CD4-positive, alpha-beta T cell treated with Interleukin-17A for 1 hour (primary cell): ENCODE results near the gene GABRA5.
"Not testable (repeated sequence)": the region's sequence is repeated elsewhere in the genome, so short reads cannot be mapped to it uniquely, and the experiment has no call there.

Experiments
- DNase-seq: peaks from one replicate; pipeline ENCODE4 v3.0.0-alpha.2; 2020

The GABRA5 gene

DNA sequence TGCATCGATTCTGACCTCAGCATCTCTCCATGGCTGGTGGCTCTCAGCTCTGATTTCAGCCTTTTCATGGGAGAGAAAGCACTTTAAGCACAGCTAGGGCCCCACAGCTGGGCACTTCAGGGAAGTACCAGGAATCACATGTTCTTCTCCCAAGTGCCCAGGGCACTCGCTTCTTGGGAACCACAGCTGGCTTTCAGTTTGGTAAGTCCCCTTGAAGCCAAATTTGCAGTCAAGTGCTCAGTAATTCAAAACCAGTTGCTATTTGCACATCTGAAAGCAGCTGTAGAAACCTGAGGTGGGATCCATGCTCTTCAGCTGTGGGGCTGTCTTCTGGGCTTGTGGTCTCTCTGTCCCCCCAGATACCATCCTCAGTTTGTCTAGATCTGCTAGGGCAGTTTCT, 12.8 kb downstream of the GABRA5 start:
- no peak for DNase-seq

DNA sequence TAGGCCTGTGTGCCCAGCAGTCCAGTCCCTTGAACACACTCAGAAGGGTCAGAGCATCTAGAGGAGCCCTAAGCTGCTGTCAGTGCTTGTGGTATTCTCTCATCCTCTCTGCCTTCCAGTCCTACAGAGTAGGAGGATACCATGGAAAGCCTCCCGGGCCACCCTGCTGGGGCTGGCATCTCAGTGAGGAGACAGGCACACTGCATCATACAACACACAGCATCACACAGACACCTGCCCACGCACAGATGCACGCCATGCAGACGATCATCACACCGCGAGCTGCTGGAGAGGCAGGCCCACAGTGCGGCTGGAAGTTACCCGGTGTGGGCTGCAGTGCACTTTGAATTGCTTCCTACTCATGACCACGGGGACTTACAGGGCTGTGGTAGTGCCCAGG, 15.2 kb downstream of the GABRA5 start:
- no peak for DNase-seq

DNA sequence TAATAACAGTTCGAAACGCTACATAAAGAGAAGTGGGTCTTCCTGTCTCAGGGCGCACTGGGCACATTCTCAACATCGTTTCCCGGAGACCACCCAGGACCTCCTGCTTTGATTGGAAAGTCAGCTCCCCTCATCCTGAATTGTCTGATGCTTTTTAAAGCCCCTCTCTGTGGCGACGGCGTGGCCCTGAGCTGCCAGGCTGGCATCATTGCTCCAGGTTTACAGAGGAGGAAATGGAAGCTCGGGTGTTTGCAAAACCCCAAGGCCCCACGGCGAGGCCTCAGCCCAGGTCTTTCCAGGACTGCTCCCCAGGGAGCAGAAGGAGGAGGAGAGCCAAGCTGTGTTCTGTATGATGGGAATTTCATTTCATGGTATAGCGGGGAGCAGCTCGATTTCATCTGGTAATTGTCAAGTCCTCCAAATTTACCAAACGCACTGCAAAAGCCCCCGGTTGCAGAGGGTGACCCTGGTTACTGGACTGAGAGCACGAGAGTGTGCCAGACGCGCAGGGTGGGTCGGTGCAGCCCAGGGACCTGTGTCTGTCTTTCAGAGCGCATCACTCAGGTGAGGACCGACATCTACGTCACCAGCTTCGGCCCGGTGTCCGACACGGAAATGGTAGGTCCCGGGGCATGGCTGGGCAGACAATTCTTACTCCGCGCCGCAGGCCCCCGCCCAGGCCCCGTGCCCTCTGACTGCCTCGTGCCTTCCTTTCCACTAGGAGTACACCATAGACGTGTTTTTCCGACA, 15.9 kb downstream of the GABRA5 start:
- no peak for DNase-seq

DNA sequence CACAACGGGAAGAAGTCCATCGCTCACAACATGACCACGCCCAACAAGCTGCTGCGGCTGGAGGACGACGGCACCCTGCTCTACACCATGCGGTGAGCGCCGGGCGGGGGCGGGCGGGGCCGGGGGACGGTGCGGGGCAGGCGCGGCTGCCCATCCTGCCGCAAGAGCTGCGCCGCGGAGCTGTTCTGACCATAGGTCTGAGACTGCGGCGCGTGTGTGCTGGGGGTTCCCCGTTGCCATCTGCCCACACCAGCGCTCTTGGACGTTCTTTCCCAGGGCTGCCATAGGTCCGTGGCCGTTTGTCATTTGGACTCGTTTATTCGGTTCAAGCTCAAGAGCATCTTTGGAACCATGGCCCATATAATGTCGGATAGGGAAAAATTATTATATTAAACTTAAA, 16.6 kb downstream of the GABRA5 start:
- no peak for DNase-seq

GRCh38 chr15:26886566-26886965, 19.7 kb downstream of the GABRA5 start:
- no peak for DNase-seq

DNA sequence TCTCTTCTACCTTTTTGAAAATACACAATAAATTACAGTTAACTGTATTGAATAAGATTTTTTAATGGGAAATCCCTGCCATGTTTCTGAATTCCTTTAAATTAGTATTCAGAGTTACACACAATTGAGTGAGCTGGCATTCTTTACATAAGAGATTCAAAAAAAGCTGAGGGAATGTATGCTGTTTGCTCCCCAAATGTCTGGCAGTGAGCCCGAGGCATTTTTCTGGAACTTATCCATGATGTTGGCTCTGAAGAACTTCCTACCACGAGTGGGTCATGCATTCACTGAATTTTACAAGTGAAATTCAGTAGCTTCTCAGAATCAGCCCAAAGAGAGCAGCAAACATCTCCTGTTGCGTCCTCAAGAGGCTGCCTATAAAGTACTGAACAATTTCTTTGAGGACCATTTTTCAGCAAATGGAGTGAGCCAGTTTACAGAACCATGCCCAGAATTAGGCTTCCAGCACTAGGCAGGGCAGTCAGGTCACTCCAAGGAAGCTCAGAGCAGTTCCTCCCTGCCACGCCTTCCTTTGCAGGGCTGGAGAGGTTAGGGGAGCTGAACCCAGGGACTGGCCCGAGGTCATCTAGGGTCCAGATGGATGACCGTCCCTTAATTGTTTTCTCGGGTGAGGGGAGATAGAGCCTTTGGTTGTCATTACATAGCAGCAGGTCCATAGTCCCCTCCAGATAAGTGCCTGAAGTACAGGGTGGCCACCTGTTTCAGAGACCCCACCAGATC, 21.2 kb downstream of the GABRA5 start:
- no peak for DNase-seq

DNA sequence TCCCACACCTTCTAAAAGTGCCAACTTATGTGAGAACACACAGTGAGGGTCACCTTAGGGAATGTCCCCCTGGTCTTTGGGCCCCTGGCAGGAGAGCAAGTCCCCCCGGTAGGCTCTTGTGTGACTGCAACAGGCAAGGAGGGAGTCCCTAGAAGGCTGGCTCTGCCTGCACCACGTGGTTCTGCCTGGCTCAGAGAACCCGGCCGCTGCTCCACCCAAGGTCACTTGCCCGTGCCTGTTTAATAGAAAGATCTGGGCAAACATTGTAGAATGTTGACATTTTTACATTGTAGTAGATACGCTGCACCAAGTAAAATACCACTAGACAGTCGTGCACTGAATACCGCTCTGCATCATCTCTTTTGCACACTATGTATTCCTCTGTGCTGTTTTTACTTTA, 21.9 kb downstream of the GABRA5 start:
- DNase-seq: no peak

GRCh38 chr15:26889298-26889898, 22.5 kb downstream of the GABRA5 start:
- peak; percentile 43 for DNase-seq

DNA sequence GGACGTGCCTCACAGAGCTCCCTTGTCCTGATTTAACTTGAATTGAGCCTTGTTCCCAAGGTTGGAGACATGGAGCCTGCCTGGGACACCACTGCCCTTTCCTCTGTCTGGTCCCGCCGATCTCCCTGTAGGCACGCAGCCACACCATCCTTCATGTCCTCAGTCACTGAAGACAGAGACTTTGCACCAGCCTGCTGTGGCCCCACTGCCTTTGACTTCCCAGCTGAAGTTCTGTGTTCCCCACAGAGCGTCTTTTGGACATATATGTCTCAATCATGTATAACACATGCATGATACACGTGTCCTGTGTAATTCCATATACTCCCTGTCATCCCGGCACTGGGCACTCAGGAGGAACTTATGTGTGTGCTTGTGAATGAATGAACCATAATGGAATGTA, 23.6 kb downstream of the GABRA5 start:
- DNase-seq: no peak

DNA sequence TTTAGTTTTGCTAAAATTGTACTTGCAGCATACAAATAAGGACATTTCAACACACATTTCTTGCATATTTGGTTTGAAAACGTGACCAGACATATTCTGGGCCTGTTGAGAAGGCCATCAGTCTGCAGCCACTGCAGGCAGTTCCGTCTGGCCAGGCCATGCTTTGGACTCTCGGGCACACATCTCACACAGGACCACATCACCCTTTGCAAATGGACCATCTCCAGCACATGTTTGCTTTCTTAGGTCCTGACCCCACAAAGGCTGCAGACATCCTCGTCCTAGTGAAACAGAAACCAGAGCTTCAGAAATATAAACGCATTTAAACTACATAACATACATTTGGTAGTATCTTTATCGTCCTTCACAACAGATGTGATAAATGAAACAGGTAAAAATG, 24.1 kb downstream of the GABRA5 start:
- no peak for DNase-seq

GRCh38 chr15:26891448-26892181, 24.8 kb downstream of the GABRA5 start:
- DNase-seq: no peak

DNA sequence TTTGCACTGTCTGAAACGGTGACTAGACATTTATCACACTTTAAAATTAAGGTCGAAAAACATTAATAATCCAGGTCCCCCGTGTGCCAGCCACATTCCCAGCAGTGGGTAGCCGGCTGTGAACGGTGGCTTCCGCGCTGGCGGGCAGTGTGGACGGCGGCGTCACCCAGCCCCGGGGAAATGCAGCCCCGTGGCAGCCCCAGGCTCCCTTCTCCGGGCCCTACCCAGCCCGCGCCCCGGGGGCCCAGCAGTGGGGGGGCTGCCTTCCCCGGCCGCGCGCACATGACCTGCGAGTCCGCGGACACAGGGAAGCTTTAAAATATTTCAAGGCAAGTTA, 25.3 kb downstream of the GABRA5 start:
- no peak for DNase-seq

DNA sequence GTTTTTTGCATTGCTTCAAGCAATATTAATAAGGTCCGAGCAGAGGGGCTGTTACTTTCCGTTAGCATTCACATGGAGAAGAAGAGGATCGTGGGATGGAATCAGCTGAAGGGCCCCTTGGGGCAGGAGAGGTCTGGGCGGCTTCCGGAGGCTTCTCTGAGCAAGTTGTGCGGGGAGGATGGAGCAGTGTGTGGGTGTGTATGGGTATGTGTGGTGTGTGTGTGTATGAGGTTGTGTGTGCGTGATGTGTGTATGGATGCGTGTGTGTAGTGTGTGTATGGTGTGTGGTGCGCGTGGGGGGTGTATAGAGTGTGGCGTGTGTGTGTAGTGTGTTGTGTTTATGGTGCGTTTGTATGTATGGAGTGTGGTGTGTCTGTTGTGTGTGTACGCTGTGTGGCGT, 25.8 kb downstream of the GABRA5 start:
- DNase-seq: no peak

DNA sequence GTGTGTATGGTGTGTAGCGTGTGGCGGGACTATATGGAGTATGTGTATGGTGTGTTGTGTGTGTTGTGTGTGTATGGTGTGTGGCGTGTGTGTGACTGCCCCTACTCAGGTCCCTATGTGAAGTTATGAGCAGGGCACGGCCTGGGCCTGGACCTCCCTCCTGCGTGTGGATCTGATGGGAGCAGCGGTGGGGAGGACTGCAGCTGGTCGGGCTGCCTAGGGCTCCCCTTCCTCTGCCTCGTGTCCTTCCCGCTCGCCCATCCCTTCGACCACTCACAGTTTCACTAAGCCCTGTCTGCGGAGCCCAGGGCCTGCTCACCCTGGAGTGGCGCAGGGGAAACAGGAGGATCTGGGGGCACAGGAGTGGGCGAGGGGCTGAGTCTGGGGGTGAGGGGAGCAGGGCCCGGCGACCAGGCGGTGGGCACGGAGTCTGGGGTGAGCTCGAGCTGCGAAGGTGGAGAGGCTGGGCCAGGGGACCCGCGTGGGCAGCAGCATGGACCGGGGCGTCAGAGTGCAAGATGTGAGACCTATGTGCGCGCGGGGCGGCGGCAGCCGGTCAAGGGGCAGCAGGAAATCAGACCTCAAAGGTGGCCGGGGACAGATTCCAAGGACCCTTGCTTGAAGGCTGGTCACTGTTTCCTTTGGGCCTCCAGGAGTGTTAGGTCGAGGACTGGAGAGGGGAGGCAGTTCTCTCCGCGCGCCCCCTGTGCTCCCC, 26.6 kb downstream of the GABRA5 start:
- no peak for DNase-seq

DNA sequence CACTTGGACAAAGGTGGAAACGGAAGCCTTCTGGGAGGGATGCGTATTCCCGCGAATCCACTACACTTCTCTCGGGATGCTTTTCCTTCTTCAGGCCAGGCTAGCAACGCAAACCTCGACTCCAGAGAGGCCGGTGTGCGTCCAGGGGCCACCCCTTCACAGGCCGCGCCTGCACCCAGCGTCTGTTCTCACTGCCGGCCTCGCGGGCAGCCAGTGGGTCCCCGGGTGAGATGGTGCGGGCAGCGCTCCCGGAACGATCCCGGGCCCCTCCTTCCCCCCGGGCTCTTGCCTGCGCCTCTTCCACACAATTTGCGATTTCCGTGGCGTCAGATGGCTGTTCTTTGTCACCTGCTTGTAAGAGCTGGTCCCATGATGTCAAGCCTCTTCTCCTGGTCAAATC, 27.3 kb downstream of the GABRA5 start:
- no peak for DNase-seq

DNA sequence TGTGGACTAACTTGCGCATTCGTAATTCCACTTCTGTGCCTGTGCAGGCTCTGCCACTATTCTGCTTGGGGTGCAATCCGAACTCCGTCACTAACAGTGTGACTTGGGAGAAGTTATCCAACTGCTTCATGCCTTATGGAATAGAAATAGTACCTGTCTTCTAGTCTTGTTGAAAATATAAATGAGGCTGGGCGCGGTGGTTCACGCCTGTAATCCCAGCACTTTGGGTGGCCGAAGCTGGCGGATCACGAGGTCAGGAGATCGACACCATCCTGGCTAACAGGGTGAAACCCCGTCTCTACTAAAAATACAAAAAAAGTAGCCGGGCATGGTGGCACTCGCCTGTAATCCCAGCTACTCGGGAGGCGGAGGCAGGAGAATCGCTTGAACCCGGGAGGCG, 28.5 kb downstream of the GABRA5 start:
- not testable (repeated sequence) for DNase-seq

DNA sequence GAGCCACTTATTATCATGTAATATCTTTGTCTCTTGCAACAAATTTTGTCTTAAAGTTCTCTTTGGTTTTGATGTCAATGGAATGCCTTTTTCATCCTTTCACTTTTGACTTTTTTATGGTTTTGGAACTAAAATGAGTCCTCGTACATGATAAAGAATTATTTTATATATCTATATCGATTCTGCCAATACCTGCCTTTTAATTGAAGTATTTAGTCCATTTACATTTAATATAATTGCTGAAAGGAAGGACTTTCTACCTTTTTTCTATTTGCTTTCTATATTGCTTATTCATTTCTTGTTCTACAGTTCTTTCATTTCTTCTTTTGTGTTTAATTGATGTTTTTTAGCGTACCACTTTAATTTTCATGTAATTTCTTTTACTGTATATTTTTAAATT, 32.8 kb downstream of the GABRA5 start:
- no peak for DNase-seq

DNA sequence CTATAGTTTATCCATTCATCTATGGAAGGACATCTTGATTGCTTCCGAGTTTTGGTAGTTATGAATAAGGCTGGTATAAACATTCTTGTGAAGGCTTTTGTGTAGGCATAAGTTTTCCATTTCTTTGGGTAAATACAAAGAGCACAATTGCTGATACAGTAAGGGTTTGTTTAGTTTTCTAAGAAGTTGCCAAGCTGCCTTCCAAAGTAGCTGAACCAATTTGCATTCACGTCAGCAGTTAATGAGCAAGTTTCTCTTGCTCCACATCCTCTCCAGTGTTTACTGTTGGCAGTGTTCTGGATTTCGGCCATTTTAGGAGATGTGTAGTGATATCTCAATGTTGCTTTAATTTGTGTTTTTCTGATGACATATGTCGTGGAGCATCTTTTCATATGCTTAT, 34.2 kb downstream of the GABRA5 start:
- no peak for DNase-seq

DNA sequence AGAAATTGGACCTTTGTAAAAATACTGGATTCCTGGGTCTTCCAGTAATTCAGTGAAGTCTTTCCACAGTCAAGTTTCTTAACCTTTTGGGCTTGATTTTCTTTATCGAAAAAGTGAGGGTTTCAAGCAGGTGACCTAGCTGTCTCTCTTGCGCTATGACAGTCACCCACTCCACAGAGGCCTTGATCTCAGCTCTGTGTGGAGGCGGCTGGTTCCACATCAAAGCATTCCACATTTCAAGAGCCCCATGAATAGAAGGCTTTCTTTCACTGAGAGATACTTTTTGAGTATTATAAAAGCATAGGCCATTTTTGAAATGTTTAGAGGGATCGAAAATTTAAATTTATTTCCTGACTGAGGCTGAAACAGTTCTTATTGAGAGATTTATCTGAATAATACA, 43.9 kb downstream of the GABRA5 start:
- no peak for DNase-seq

DNA sequence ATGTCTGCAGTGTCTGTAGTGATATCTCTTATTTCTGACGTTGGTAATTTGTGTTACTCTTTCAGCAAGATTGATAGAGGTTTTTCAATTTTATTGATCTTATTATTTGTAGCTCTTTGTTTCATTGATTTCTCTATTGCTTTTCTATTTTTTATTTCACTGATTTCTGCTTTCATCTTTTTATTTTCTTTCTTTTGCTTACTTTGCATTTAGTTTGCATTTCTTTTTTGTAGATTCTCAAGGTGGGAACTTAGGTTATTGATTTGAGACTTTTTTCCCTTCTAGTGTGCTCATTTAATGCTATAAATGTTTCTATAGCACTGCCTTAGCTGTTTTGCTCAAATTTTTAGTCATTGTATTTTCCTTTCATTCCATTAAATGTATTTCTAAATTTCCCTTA, 54.6 kb downstream of the GABRA5 start:
- DNase-seq: no peak

GRCh38 chr15:26926081-26926480, 59.2 kb downstream of the GABRA5 start:
- DNase-seq: no peak

DNA sequence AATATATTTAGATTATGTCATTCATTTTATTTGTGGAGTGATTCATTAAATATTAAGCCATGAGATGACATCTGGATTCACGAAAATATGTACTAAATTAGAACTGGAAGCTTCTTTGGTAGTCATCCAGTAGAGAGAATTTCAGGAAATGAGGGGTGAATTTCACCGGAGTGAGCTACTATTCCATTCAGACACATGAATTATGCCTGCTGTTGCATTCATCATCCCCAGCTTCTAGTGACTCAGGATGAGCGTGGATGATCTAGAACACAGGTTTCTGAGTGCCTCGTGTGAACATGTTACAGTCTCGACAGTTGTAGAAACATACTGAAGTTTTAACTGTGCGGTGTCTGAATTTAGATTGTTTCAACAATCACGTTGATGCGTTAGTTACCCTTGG, 61.2 kb downstream of the GABRA5 start:
- no peak for DNase-seq

DNA sequence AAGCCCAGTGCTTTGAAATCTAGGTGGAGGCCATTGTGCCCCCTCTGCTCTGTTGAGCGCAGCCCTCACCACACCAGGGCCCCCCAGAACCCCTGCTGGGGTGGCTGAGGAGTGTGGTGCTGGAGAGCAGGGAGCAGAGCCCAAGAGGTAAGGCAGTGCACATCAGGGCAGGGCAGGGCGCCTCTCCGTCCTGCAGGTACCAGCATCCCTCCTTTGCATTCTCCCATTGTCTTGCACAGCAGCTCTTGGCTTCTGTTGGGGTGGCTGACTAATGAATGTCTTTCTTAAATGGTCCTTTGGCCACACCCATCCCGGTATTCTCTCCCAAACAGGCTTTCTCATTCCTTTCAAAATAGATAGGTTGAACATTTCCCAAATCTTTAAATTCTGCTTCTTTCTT, 62.7 kb downstream of the GABRA5 start:
- no peak for DNase-seq
